Cardiac fibroblast (primary cell): ENCODE results near the gene TENM4.

Experiments used
- DNase-seq, 2 donors: peaks; one replicate each; pipeline versions ENCODE4 v3.0.0 to v3.0.0-alpha.2; 2010; ENCODE audit warnings: low read depth in 2 of 2
- H3K4me3 ChIP-seq, 2 donors: replicated peaks in 1 of 2; 1 replicate in 1 of 2; 2 replicates in 1 of 2; pipeline ENCODE4 v1.5.1; 2011; ENCODE audit warnings: low read depth in 2 of 2, low read length in 2 of 2, mild to moderate bottlenecking in 2 of 2, moderate library complexity in 1 of 2
- CTCF ChIP-seq: IDR thresholded peaks from one replicate; pipeline ENCODE4 v1.5.1; 2011; ENCODE audit warnings: low read depth, mild to moderate bottlenecking, low read length, inconsistent platforms

TENM4 gene

GRCh38 chr11:79348976-79349682, 91.7 kb downstream of the TENM4 start:
- DNase-seq, result no peak
- H3K4me3 ChIP-seq, result no peak overlapping the region
- TF ChIP-seq CTCF, result no peak

GRCh38 chr11:79346021-79346420, 94.8 kb downstream of the TENM4 start:
- H3K4me3 ChIP-seq, result no peak overlapping the region
- TF ChIP-seq CTCF, result no peak
- DNase-seq, result no peak

- no peak for TF ChIP-seq CTCF
- no peak for DNase-seq
- H3K4me3 ChIP-seq, result no peak overlapping the region
These were observed 96.0 kb downstream of the TENM4 start for GRCh38 chr11:79344753-79345294.

- TF ChIP-seq CTCF, result no peak
- H3K4me3 ChIP-seq, result no peak overlapping the region
- DNase-seq, result no peak
These were observed 98.1 kb downstream of the TENM4 start for GRCh38 chr11:79342686-79343085.

GRCh38 chr11:79342236-79342635, 98.6 kb downstream of the TENM4 start:
- DNase-seq, result no peak

GRCh38 chr11:79340535-79340934, 100.3 kb downstream of the TENM4 start:
- no peak for TF ChIP-seq CTCF
- H3K4me3 ChIP-seq, result no peak overlapping the region
- no peak for DNase-seq

More at GRCh38 chr11:79342236-79342635, 98.6 kb downstream of the TENM4 start:
- no peak overlapping the region for H3K4me3 ChIP-seq
- no peak for TF ChIP-seq CTCF
